HG03571 (cell line): ENCODE results near the gene ADRA1B.
"Not testable (repeated sequence)": the region's sequence is repeated elsewhere in the genome, so short reads cannot be mapped to it uniquely, and the experiment has no call there.

Source experiments
- ATAC-seq: cut with Tn5 transposase; IDR thresholded peaks from one replicate; pipeline ENCODE4 v1.9.1; 2021; ENCODE audit not compliant: unreplicated experiment

ADRA1B gene

GRCh38 chr5:160014197-160014596 lies 97.9 kb downstream of the ADRA1B start:
- ATAC-seq, result not testable (repeated sequence)

DNA sequence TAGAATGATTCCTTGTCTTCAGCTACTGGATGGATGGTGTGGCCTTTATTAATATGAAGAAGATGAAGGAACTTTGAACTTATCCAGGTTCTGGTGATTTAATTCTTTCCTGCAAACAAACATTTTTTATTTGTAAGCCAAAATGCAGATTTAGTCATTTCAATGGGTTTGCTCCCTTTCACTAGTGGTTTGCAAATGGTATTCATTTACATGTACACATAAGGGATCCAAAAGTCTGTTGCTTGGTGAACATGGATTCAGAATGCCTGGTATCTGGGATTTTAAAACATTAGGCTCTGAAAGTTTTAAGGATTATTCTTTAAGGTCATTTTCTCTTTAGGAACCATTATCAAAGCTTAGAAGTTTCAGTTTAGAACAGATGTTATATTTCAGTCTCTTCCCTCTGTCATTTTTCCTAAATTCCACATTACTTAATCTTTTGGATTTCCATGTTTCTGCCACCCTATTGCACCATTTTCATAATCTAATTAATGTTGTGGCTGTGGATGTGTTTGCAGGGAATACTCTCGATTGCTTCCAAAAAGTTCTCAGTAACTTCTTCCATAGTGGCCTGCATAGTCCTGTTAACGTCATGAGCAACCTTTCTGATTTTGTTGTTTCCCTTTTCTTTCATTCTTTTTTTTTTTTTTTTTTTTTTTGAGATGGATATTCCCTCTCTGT lies 102.8 kb downstream of the ADRA1B start:
- ATAC-seq, result no peak

DNA sequence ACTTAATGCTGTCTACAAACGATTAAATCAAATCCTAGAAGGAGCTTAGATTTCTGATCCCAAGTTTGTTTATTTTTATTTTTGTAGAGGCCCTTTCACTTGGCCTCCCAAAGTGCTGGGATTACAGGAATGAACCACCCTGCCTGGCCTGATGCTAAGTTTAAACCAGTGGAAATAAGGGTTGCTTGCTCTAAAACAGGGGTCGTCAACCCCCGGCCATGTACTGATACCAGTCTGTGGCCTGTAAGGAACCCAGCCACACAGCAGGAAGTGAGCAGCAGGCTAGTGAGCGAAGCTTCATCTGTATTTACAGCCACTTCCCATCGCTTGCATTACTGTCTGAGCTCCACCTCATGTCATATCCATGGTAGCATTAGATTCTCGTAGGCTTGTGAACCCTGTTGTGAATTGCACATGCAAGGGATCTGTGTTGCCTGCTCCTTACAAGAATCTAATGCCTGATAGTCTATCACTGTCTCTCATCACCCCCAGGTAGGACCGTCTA lies 104.0 kb downstream of the ADRA1B start:
- no peak for ATAC-seq

DNA sequence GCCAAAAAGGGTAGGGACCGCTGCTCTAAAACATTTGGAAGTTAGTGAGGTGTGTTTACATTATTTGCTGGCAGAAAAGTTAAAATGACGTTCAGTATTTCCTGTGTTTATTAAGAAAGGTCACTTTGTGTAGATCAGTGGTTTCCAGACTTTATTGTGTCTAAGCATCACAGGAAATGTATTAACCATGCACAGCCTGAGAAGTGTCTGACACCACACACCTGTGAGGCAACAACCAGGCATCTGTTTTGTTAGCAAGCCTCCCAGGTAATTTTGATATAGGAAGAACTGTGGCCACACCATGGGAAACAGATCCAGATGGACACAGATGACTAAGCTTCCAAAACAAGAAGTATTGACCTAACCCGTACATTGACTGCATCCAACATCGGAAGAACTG lies 104.7 kb downstream of the ADRA1B start:
- ATAC-seq, result no peak

DNA sequence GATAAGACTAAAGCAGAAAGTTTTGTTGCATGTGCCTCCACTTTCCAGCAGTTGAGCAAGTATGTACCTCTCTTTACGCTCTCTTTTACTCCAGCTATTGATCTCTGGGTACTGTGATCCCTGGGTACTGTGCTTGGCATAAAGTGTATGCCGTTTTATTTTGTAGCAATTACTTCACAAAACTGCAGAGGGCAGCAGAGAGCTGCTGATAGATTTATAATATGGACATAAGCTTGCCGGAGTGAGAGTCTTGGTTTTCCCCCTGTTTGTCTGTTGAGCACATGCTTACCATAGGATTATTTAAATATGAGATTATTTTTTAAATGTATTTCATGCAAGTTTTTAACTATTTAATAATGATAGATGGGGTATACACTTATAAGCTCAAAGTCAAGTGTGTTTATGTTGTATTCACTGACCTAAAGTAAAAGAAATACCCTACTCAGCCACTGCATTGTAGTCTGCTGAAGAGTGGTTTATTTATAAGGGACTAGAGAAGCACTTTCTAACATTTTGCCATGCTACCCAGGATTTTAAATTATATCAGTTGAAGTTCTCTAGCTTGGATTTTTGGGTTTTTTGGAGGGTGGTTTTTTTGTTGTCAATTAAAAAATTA lies 105.7 kb downstream of the ADRA1B start:
- ATAC-seq, result peak; percentile 86
